Measurements from ENCODE around the gene SPINT2. TPM values are rescaled to one million over a fixed set of nuclear protein-coding genes. Genes with fewer than 3 reads are reported as not detected.
"Not testable (repeated sequence)": the region's sequence is repeated elsewhere in the genome, so short reads cannot be mapped to it uniquely, and the experiment has no call there.

SPINT2 gene
- polyA plus RNA-seq (2012; ENCODE audit: missing spikeins), result 13.4 TPM

DNA sequence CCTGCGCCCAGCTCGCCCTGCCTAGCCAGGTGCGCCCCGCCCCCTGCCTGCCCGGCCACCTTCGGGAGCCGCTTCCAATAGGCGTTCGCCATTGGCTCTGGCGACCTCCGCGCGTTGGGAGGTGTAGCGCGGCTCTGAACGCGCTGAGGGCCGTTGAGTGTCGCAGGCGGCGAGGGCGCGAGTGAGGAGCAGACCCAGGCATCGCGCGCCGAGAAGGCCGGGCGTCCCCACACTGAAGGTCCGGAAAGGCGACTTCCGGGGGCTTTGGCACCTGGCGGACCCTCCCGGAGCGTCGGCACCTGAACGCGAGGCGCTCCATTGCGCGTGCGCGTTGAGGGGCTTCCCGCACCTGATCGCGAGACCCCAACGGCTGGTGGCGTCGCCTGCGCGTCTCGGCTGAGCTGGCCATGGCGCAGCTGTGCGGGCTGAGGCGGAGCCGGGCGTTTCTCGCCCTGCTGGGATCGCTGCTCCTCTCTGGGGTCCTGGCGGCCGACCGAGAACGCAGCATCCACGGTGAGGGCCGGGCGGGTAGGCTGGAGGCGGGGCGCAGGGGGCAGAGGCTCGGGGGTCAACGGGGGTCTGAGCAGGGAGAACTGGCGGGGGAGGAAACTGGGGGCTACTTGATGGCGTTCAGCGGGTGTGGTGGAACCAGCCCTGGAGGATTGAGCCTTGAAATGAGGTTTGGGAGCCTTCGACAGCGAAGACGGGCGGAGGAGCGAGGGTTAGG lies at the start of gene SPINT2:
Gene SPINT2 (plus strand): TSS at position 88 of the 727 bp plus-strand sequence. CDS start 320 bp downstream, at position 408.
- FAIRE-seq, result peak; percentile 21
- DNase-seq (ENCODE audit: insufficient read length), result no peak
- TF ChIP-seq POLR2AphosphoS5 (IDR thresholded peaks at IDR 0.05; ENCODE audit: low read depth, low read length), result no peak
- no peak for TF ChIP-seq TAF1 (IDR thresholded peaks at IDR 0.05; ENCODE audit: borderline replicate concordance, low read depth, low read length)
- no peak for TF ChIP-seq POLR2A (IDR thresholded peaks at IDR 0.05; ENCODE audit: low read depth, low read length)

- TF ChIP-seq TAF1 (IDR thresholded peaks at IDR 0.05; ENCODE audit: borderline replicate concordance, low read depth, low read length) (no peak), POLR2AphosphoS5 (IDR thresholded peaks at IDR 0.05; ENCODE audit: low read depth, low read length) (no peak), POLR2A (IDR thresholded peaks at IDR 0.05; ENCODE audit: low read depth, low read length) (no peak)
- DNase-seq (ENCODE audit: insufficient read length) (no peak), FAIRE-seq (no peak)
Observed at GRCh38 chr19:38216785-38217641, 47.4 kb upstream of the SPINT2 start.

GRCh38 chr19:38218204-38218603 lies 46.2 kb upstream of the SPINT2 start:
- TF ChIP-seq POLR2AphosphoS5 (IDR thresholded peaks at IDR 0.05; ENCODE audit: low read depth, low read length), result no peak
- TF ChIP-seq TAF1 (IDR thresholded peaks at IDR 0.05; ENCODE audit: borderline replicate concordance, low read depth, low read length), result no peak
- TF ChIP-seq POLR2A (IDR thresholded peaks at IDR 0.05; ENCODE audit: low read depth, low read length), result no peak
- no peak for DNase-seq (ENCODE audit: insufficient read length)
- FAIRE-seq, result no peak

- FAIRE-seq (no peak), DNase-seq (ENCODE audit: insufficient read length) (no peak)
- TF ChIP-seq POLR2A (IDR thresholded peaks at IDR 0.05; ENCODE audit: low read depth, low read length) (no peak), POLR2AphosphoS5 (IDR thresholded peaks at IDR 0.05; ENCODE audit: low read depth, low read length) (no peak), TAF1 (IDR thresholded peaks at IDR 0.05; ENCODE audit: borderline replicate concordance, low read depth, low read length) (no peak)
Observed at GRCh38 chr19:38219221-38219620, 45.2 kb upstream of the SPINT2 start.

DNA sequence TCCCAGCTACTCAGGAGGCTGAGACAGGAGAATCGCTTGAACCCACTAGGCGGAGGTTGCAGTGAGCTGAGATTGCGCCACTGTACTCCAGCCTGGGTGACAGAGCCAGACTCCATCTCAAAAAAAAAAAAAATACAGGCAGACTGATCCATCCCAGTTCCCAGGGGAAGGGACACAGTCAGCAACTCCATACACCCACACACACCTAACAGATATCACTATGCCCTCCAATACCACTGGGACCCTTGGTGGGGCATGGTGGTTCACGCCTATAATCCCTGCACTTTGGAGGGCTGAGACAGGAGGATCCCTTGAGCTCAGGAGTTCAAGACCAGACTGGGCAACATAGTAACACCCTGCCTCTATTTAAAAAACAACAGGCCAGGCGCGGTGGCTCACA lies 43.0 kb upstream of the SPINT2 start:
- TF ChIP-seq POLR2AphosphoS5 (IDR thresholded peaks at IDR 0.05; ENCODE audit: low read depth, low read length) (no peak), POLR2A (IDR thresholded peaks at IDR 0.05; ENCODE audit: low read depth, low read length) (no peak)
- DNase-seq (ENCODE audit: insufficient read length) (no peak), FAIRE-seq (no peak)

- TF ChIP-seq POLR2AphosphoS5 (IDR thresholded peaks at IDR 0.05; ENCODE audit: low read depth, low read length), result no peak
- no peak for FAIRE-seq
- no peak for DNase-seq (ENCODE audit: insufficient read length)
Observed at GRCh38 chr19:38221919-38222830, 42.2 kb upstream of the SPINT2 start.

DNA sequence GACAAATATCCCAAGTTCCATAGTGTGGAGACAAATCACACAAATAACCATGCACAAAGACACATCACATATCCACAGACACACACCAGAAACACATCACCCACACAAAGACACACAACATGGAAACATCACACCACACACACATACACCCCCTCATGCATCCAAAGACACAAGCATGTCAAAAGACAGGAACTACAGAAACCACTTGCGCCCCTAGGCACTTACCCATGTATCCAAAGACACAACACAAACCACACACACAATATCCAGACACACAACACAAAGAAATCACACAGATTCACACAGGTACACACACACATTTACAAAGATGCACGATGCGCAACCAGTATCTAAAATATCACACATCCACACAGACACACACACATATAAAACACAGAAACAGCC lies 41.3 kb upstream of the SPINT2 start:
- FAIRE-seq (no peak), DNase-seq (ENCODE audit: insufficient read length) (no peak)
- TF ChIP-seq POLR2A (IDR thresholded peaks at IDR 0.05; ENCODE audit: low read depth, low read length) (no peak), TAF1 (IDR thresholded peaks at IDR 0.05; ENCODE audit: borderline replicate concordance, low read depth, low read length) (no peak), POLR2AphosphoS5 (IDR thresholded peaks at IDR 0.05; ENCODE audit: low read depth, low read length) (no peak)

DNA sequence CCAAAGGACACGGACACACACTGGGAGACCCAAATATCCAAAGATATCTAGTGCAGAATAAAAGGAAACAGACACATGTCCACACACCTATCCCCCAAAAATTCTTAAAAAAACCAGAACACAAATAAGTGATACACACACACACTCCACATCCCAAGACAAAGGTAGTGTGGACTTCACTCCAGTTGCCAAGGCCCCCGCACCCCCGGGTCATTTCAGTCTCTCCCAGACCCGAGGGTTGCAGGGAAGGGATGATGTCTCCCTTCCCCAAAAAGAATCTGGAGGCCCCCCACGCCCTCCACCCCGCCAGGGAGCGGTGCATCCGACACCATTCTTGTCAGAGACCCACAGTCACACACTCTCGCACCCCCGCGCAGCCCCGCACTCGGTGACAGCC lies 40.8 kb upstream of the SPINT2 start:
- TF ChIP-seq POLR2A (IDR thresholded peaks at IDR 0.05; ENCODE audit: low read depth, low read length), result no peak
- no peak for FAIRE-seq
- no peak for DNase-seq (ENCODE audit: insufficient read length)

GRCh38 chr19:38224014-38224862 lies 40.1 kb upstream of the SPINT2 start, which contains the start of gene DPF1:
Gene DPF1 (minus strand): TSS chr19:38224222. CDS start chr19:38224142, 80 bp downstream.
- peak; percentile 89 for FAIRE-seq

DNA sequence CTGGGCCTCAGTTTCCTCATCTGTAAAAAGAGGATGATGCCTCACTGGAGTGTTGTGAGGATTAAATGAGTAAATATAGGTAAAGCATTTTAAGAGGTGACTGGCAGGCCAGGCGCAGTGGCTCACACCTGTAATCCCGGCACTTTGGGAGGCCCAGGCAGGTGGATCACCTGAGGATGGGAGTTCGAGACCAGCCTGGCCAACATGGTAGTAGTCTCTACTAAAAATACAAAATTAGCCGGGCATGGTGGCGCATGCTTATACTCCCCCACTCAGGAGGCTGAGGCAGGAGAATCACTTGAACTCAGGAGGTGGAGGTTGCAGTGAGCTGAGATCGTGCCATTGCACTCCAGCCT lies 39.5 kb upstream of the SPINT2 start:
- not testable (repeated sequence) for DNase-seq (ENCODE audit: insufficient read length); FAIRE-seq

More at GRCh38 chr19:38224014-38224862, 40.1 kb upstream of the SPINT2 start, which contains the start of gene DPF1:
- TF ChIP-seq TAF1 (IDR thresholded peaks at IDR 0.05; ENCODE audit: borderline replicate concordance, low read depth, low read length) (no peak), POLR2AphosphoS5 (IDR thresholded peaks at IDR 0.05; ENCODE audit: low read depth, low read length) (peak; percentile 39; the same call in 1 of the 2 replicates)
- DNase-seq (ENCODE audit: insufficient read length), result peak; percentile 93
